Muscle layer of colon (tissue), 2 donors: ENCODE data around the gene AP5B1.

Experiments
- H3K27ac ChIP-seq: one replicate; pipeline ENCODE4 v1.7.0; 2013; ENCODE audit warnings: low read depth, mild to moderate bottlenecking, low read length, moderate library complexity
- H3K27me3 ChIP-seq, 2 donors: one replicate each; pipeline ENCODE4 v1.7.0; 2013; ENCODE audit warnings: low read length in 2 of 2, mild to moderate bottlenecking in 2 of 2; ENCODE audit not compliant: insufficient read depth in 2 of 2, control insufficient read depth in 1 of 2
- H3K36me3 ChIP-seq: one replicate; pipeline ENCODE4 v1.7.0; 2013; ENCODE audit warnings: mild to moderate bottlenecking, low read length; ENCODE audit not compliant: insufficient read depth
- H3K4me1 ChIP-seq: one replicate; pipeline ENCODE4 v1.7.0; 2013; ENCODE audit warnings: mild to moderate bottlenecking, low read length; ENCODE audit not compliant: insufficient read depth
- H3K4me3 ChIP-seq, 2 donors: one replicate each; pipeline ENCODE4 v1.7.0; 2013; ENCODE audit warnings: low read length in 2 of 2, low read depth in 1 of 2, mild to moderate bottlenecking in 1 of 2, moderate library complexity in 1 of 2
- H3K9ac ChIP-seq: one replicate; pipeline ENCODE4 v1.7.0; 2013; ENCODE audit warnings: low read length
- H3K9me3 ChIP-seq: one replicate; pipeline ENCODE4 v1.7.0; 2013; ENCODE audit warnings: mild to moderate bottlenecking, low read length
- donor health status: abdominal sarcoma.
- donor health status: Adenocarcinoma of cecum.

Gene AP5B1

GRCh38 chr11:65779669-65779918 is 1.2 kb downstream of the AP5B1 start:
- Histone ChIP-seq H3K4me1 (peaks cover 11% of the 10 kb centered on the region), H3K9ac (no peak overlapping the region), H3K4me3 (peak overlapping the region; percentile 70 to 83), H3K9me3 (no peaks in the 10 kb centered on the region), H3K27me3 (no peaks in the 10 kb centered on the region), H3K27ac (no peak overlapping the region), H3K36me3 (peaks cover 18% of the 10 kb centered on the region)

- H3K4me3 ChIP-seq: peak overlapping the region; percentile 70 to 83
- H3K9me3 ChIP-seq: no peaks in the 10 kb centered on the region
- no peaks in the 10 kb centered on the region for H3K27me3 ChIP-seq
- H3K4me1 ChIP-seq: peaks cover 11% of the 10 kb centered on the region
- H3K36me3 ChIP-seq: peaks cover 18% of the 10 kb centered on the region
- no peak overlapping the region for H3K9ac ChIP-seq
- H3K27ac ChIP-seq: no peak overlapping the region
These were observed 1.7 kb downstream of the AP5B1 start for GRCh38 chr11:65778901-65779668.

- Histone ChIP-seq H3K27me3 (no peaks in the 10 kb centered on the region), H3K9ac (no peak overlapping the region), H3K4me3 (no peak overlapping the region), H3K9me3 (no peaks in the 10 kb centered on the region), H3K27ac (no peak overlapping the region), H3K36me3 (peaks cover 18% of the 10 kb centered on the region), H3K4me1 (peaks cover 11% of the 10 kb centered on the region)
These were observed 2.3 kb downstream of the AP5B1 start for GRCh38 chr11:65778431-65778900.

GRCh38 chr11:65777821-65778361 is 2.9 kb downstream of the AP5B1 start:
- peaks cover 18% of the 10 kb centered on the region for H3K36me3 ChIP-seq
- no peak overlapping the region for H3K4me3 ChIP-seq
- no peak overlapping the region for H3K9ac ChIP-seq
- H3K27ac ChIP-seq: no peak overlapping the region
- peaks cover 11% of the 10 kb centered on the region for H3K4me1 ChIP-seq
- H3K27me3 ChIP-seq: no peaks in the 10 kb centered on the region
- H3K9me3 ChIP-seq: no peaks in the 10 kb centered on the region

- H3K36me3 ChIP-seq: peaks cover 18% of the 10 kb centered on the region
- no peaks in the 10 kb centered on the region for H3K9me3 ChIP-seq
- no peaks in the 10 kb centered on the region for H3K27me3 ChIP-seq
- no peak overlapping the region for H3K27ac ChIP-seq
- no peak overlapping the region for H3K9ac ChIP-seq
- peaks cover 11% of the 10 kb centered on the region for H3K4me1 ChIP-seq
- no peak overlapping the region for H3K4me3 ChIP-seq
These were observed 3.5 kb downstream of the AP5B1 start for GRCh38 chr11:65777241-65777640.

DNA sequence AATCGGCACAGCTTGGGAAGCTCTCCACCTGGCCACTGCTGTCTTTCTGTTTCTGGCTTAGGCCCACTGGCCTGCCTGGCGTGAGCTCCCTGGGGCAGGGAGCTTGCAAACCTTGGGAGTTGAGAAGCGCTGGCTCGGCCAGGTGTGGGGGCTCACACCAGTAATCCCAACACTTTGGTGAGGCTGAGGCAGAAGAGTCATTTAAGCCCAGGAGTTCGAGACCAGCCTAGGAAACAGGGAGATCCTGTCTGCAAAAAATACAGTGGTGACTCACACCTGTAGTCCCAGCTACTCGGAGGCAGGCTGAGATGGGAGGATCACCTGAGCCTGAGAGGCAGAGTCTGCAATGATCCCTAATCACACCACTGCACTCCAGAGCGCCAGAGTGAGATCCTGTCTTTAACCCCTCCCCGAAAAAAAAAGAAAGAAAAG is 4.0 kb downstream of the AP5B1 start:
- Histone ChIP-seq H3K4me1 (peaks cover 11% of the 10 kb centered on the region), H3K27ac (no peak overlapping the region)

DNA sequence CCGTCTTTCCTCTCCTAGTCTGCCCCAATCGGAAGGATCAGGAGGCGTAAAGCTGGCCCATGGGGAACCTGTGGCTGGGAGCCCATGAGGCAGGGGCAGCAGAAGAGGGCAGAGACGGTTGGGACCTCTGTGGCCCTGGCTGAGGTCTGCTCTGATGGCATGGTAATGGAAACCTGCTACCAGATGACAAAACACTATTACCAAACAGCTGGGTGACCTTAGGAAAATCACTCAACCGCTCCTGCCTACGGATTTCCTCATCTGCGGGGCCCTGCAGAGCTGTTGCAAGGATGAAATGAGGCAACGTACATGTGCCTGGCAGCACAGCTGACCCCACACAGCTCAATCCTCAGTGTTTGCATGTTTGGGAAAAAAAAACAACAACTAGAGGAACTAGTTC is 4.6 kb downstream of the AP5B1 start:
- Histone ChIP-seq H3K27me3 (no peaks in the 10 kb centered on the region), H3K4me3 (no peak overlapping the region), H3K4me1 (peaks cover 11% of the 10 kb centered on the region), H3K9me3 (no peaks in the 10 kb centered on the region), H3K9ac (no peak overlapping the region), H3K36me3 (peaks cover 18% of the 10 kb centered on the region), H3K27ac (no peak overlapping the region)

More for the DNA sequence above, 4.0 kb downstream of the AP5B1 start:
- Histone ChIP-seq H3K27me3 (no peaks in the 10 kb centered on the region), H3K9ac (no peak overlapping the region), H3K4me3 (no peak overlapping the region), H3K9me3 (no peaks in the 10 kb centered on the region), H3K36me3 (peaks cover 18% of the 10 kb centered on the region)

DNA sequence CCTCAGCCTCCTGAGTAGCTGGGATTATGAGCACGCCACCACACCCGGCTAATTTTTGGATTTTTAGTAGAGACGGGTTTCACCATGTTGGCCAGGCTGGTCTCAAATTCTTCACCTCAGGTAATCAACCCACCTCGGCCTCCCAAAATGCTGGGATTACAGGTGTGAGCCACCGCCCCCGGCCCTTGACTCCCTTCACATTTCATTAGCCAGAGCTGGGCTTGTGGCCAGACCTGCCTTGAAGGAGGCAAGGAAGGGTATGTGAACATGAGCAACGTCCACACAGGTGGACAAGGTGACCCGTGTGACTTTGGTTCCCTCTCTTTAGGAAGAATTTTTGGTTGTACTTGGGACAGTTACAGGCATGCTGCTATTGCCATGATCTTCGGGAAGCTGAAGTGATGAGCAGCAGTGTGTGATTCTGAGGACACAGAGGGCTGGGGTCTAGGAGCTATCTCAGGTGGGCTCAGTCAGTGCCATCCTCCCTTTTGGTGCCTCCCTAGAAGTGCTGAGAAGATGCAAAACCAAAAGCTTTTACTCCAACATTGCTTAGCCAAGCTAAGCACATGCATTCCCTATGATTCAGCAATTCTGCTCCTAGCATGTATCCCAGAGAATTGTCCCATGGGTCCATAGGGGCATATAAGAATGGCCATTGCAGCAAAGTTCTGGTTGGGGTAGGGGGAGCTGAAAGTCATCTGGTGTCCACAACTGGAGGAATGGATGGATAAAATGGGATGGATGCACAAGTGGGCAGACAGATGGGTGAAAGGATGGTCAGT is 6.1 kb downstream of the AP5B1 start:
- H3K9ac ChIP-seq: no peak overlapping the region
- no peak overlapping the region for H3K4me3 ChIP-seq
- H3K27ac ChIP-seq: no peak overlapping the region
- H3K9me3 ChIP-seq: no peaks in the 10 kb centered on the region
- H3K4me1 ChIP-seq: peaks cover 9% of the 10 kb centered on the region
- H3K27me3 ChIP-seq: no peaks in the 10 kb centered on the region
- peaks cover 18% of the 10 kb centered on the region for H3K36me3 ChIP-seq

- peaks cover under 1% of the 10 kb centered on the region for H3K4me1 ChIP-seq
- H3K27me3 ChIP-seq: no peaks in the 10 kb centered on the region
- H3K36me3 ChIP-seq: peaks cover 18% of the 10 kb centered on the region
- H3K9me3 ChIP-seq: no peaks in the 10 kb centered on the region
- no peak overlapping the region for H3K9ac ChIP-seq
- no peak overlapping the region for H3K4me3 ChIP-seq
- H3K27ac ChIP-seq: no peak overlapping the region
These were observed 6.9 kb downstream of the AP5B1 start for GRCh38 chr11:65773784-65774411.

DNA sequence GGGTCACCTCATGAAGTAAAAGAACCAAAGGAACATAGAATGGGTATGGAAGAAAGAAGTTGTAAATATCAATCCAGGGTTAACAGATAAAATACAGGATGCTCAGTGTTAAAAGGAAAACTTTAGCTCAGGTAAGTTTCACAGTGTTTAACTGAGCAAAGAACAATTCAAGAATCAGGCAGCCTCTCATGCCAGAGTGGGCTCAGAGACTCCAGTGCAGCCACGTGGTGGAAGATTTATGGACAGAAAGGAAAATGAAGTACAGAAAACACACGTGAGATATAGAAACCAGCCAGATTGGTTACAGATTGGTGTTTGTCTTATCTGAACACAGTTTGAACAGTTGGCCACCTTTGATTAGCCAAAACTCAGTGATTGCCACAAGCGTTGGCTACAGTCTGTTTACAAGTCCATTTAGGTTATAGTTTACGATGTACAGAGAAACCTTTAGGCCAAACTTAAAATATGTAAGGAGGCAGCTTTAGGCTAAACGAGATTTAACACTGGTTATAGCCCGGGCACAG is 9.1 kb downstream of the AP5B1 start:
- Histone ChIP-seq H3K4me3 (no peak overlapping the region), H3K36me3 (peaks cover 2% of the 10 kb centered on the region), H3K9me3 (no peaks in the 10 kb centered on the region), H3K4me1 (no peaks in the 10 kb centered on the region), H3K27ac (no peak overlapping the region), H3K27me3 (no peaks in the 10 kb centered on the region), H3K9ac (no peak overlapping the region)

DNA sequence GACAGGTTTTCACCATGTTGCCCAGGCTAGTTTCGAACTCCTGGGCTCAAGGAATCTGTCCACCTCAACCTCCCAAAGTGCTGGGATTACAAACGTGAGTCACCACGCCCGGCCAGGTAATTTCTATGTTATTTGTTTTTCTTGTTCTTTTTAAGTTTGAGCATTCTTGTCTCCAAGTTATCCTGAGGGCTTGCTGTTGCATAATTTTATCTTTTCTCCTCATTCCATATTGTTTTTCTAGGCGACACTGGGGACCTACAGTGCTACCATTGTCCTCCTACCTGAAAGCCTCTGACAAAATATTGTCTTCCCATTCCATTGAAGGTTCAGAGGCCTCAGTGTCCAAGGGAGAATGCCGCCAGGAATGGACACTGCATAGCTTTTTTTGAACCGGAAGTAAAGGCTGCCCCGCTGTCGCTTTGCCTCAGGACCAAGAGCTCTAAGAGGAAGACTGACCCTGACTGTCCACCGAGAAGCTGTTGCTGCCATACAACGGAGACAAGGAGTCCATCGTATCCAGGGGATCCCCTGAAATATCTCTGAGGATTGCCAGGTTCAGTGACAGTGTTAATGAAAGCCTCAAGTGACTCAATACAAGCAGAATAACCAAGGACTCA is 9.7 kb downstream of the AP5B1 start:
- no peaks in the 10 kb centered on the region for H3K36me3 ChIP-seq
- H3K9me3 ChIP-seq: no peaks in the 10 kb centered on the region
- H3K9ac ChIP-seq: no peak overlapping the region
- H3K4me3 ChIP-seq: no peak overlapping the region
- H3K27ac ChIP-seq: no peak overlapping the region
- no peaks in the 10 kb centered on the region for H3K27me3 ChIP-seq
- H3K4me1 ChIP-seq: no peaks in the 10 kb centered on the region
